Fibroblast of skin of right biceps (primary cell): Measurements from ENCODE around the gene FBXW8.

Source experiments
- DNase-seq: peaks from one replicate; pipeline ENCODE4 v3.0.0-alpha.2; 2013

Gene FBXW8

GRCh38 chr12:116910645-116911451 lies at the start of gene FBXW8:
Gene FBXW8, plus strand, starts transcription at chr12:116910950. Its CDS starts 88 bp downstream, at chr12:116911038.
- DNase-seq = peak; percentile 83

DNA sequence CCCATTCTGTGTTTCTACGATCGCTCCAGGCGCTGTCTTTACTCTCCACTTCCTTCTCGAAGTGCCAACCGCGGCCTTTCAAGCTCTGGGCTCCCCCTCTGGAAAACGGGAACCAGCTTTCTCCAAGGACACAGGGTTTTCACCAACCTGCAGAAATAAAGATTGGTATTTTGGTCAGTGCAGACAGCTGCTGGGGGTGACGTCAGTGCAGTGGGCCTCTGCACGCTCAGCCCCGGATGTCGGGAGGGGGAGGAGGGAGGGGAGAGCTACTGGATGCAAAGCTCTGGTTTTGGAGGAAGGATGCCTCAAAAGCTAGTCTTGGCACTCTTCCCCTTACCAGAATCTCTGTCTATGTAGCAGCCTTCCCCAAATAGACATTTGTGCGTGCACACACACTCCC lies 49.4 kb upstream of the FBXW8 start:
- DNase-seq = peak; percentile 85

- no peak for DNase-seq
Observed at GRCh38 chr12:116862167-116862566, 48.6 kb upstream of the FBXW8 start.

- peak; percentile 73 for DNase-seq
Observed at GRCh38 chr12:116863275-116863767, 47.4 kb upstream of the FBXW8 start.

DNA sequence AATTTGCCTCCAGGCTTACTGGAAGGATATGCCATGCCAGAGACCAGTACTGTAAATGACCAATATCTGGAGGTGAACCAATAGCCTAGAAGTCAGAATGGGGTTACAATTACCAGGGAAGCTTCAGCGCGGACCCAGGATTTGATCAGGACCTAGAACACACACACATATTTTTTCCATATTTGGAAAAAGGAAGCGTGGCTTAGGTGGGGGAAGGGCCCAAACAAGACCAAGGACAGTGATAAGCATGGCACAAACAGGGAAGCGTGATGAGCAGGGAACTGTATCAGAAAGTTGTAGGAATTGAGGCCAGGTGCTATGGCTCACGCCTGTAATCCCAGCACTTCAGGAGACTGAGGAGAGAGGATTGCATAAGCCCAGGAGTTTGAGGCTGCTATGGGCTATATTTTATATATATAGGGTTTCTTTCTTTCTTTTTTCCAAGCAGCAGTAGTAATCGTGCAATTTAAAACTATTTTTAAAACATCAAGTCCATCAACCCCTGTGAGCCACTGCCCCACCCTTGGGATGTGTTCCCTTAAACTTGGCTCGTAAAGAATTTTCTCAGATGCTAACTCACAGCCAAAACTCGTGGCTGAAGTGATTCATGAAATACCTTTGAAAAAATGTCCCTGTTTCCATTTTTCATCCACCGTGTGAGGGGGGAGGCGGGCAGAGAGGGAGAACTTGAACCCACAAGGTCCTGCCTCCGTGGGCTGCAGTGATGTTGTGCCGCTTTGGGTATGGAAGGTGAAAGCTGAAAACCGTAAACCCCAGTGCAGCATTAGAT lies 46.2 kb upstream of the FBXW8 start:
- DNase-seq = peak; percentile 93

GRCh38 chr12:116867523-116867922 lies 43.2 kb upstream of the FBXW8 start:
- no peak for DNase-seq

- DNase-seq = no peak
Observed at GRCh38 chr12:116870306-116870705, 40.4 kb upstream of the FBXW8 start.

GRCh38 chr12:116874324-116874995 lies 36.3 kb upstream of the FBXW8 start:
- no peak for DNase-seq

DNA sequence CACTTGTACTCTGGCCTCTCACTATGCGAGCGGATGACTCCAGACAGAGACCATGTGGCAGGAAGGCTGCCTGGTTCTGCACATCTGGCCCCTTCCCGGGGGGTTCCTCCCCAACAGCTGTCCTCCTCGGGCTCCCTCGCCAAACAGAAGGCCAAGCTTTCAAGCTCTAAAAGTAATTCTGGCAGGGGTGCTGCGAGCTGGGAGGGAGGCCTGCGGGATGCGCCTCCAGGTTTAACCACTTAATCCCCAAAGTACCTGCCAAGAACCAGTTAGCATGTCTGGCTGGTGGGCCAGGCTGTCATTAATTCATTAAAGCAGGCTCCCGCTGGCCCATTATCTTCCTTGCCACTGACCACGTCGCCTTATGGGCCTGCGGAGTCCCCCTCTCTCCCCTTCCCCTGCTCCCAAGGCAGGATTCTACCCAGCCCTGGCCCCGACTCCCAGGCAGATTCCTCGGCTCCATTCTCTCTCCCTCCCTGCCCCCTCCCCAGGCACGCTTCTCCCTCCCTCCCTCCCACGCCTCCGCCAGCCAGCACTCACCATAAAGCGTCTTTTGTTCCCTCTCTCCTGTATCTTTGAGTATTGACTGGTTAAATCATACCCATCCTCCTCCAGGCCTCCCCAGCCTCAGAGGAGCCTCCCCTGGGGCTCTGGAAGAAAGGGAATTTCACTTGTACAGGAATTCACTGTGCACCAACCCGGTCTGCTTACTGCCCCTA lies 34.4 kb upstream of the FBXW8 start:
- DNase-seq = no peak

DNA sequence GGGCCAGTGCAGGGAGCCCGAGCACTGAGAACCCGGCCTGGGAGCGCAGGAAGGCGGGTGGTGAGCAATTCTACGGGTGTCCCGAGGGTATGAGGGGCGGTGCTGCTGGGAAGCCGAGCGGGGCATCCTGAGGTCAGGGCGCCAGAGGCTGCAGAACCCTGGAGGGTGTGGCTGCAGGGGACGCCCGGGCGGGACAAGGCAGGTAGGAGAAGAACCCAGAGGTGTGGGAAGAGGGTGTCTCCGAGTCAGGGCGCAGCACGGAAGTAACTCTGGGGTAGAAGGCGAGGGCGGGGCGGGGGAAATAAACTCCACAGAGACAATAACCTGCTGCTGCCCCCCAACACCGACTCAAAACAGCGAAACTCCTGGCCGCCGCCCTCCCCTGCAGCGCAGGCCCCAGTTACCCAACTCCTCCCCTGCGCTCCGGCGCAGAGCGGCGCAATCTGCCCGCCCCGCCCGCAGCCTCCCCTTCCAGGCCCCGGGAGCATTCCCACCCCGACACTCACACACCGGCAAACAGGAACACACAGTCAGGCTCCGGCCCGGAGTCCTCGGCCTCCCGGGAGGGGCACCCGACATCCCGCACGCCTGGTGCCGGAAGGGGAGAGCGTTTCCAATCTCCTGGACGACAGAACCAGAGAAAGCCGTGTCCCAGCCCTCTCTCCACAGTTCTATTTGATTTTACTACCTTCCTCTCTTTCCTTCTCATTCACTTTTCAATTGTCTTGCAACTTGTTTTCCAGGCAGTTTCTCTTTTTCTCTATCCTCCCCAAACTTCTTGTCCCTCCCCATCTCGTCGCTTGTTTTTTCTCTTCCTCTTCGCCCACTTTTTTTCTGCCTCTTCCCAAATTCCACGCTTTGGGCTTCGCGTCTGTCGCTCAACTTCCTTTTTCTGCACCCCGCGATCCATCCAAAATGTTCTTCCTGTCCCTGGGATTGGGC lies 31.9 kb upstream of the FBXW8 start:
- DNase-seq = peak; percentile 23

DNA sequence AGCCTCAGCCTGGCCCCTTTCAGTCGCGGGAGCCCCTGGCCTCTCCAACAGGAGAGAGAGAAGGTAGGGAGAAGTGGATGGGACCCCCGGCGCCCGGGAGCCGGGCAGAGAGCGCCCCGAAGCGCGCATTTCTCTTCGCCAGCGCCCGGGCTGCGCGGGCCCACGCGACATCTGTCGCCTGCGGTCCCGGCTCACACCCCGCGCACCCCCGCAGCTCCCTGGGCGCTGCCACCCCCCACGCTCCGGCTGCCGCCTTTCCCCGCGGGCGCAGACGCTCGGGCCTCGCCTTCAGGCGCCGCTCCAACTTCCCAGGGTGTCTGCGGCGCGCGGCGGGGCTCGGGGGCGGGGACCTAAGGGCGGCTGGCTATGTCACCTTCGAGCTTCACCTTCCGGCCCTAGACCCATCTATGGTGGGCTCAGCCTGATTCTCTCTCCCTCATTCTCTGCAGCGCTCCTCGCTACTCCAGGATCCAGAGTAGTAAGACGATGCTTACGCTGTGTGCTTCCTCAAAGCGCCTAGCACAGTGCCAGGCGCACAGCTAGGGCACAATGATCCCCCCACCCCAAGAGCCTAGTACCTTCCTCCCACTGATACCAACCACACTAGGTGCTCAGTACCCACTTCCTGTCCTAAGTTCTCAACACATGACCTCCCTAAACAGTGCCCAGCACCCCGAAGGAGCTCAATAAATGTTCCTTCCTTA lies 31.1 kb upstream of the FBXW8 start:
- no peak for DNase-seq

- no peak for DNase-seq
Observed at GRCh38 chr12:116880213-116880816, 30.4 kb upstream of the FBXW8 start.

DNA sequence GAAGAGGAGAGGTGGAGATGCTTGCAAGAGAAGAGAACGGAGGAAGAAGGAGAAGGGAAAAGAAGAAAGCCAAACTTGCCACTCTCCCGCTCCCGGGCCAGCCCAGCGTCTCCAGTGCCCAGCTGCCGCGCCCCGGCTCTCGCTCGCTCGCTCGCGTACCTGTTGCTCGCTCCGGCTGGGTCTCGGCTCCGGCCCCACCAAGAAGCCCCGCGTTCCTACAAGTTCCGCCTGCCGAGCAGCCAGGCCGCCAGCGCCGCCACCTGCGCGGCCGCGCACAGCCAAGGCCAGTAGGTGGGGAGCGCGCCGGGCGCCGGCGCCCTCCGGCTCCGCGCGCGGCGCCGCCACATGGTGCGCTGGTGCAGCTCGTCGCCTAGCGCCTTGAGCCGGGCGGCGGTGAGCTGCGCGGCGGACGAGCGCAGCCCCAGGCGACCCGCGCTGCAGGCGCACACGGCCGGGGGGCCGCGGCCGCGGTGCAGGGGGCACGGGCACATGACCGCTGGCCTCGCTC lies 29.9 kb upstream of the FBXW8 start:
- DNase-seq = peak; percentile 56

- no peak for DNase-seq
Observed at GRCh38 chr12:116881325-116881876, 29.3 kb upstream of the FBXW8 start, which contains the start of gene HRK. Gene HRK, minus strand, starts transcription at chr12:116881441. Its CDS starts 134 bp downstream, at chr12:116881307.

- no peak for DNase-seq
Observed at GRCh38 chr12:116881877-116882507, 28.8 kb upstream of the FBXW8 start.

DNA sequence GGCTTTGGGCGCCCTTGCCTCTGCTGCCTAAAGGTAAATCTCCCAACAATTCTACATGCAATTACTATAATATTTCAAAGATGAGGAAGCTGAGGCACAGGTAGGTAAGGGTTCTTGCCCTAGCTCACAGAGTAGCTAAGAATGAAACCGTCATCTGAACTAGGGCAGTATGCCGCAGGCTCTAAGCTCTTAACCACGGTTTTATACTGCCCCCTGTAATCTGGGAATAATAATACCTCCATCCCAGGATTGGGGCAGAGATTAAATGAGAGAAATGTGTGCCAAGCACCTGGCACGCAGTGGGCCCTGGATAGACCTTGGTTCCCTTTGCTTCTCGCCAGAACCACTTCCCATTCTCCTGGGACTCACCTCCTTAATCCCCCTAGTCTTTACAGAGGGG lies 28.0 kb upstream of the FBXW8 start:
- DNase-seq = peak; percentile 52

- no peak for DNase-seq
Observed at GRCh38 chr12:116884871-116885270, 25.9 kb upstream of the FBXW8 start.

GRCh38 chr12:116885491-116885890 lies 25.3 kb upstream of the FBXW8 start:
- DNase-seq = no peak

GRCh38 chr12:116887244-116887643 lies 23.5 kb upstream of the FBXW8 start:
- no peak for DNase-seq
